RWPE1 (cell line): ENCODE data around the gene SIK1.
A peak's percentile ranks its signal among the peaks of the same experiment; 100 is the strongest.

Experiments
- CTCF ChIA-PET: fragments of 350-600 bp; sonication (Branson Sonifier 250); formaldehyde crosslinking; extraction: SDS; loops from one replicate; lab custom pipeline; 2021; lab: Yijun Ruan, JAX
- POLR2A ChIA-PET: fragments of 400-600 bp; formaldehyde crosslinking; extraction: SDS; loops from one replicate; lab custom pipeline; 2020; ENCODE audit warnings: antibody characterized with exemption; ENCODE audit not compliant: low non-redundant PET; lab: Yijun Ruan, JAX
- DNase-seq: peaks from one replicate; pipeline ENCODE4 v3.0.0; 2012; ENCODE audit warnings: low spot score
- H3K27ac ChIP-seq: fragments of 450-650 bp; 2 replicates; pipeline ENCODE4 v1.5.1; 2017
- CTCF ChIP-seq: fragments of 450-650 bp; conservative IDR thresholded peaks from 2 replicates; pipeline ENCODE4 v1.5.1; 2017; ENCODE audit warnings: low read depth, mild to moderate bottlenecking

Gene SIK1

GRCh38 chr21:43376478-43376882, 50.5 kb downstream of the SIK1 start:
- H3K27ac ChIP-seq: peak overlapping the region; percentile 90
- CTCF ChIA-PET: no interaction called here

GRCh38 chr21:43375837-43376477, 51.0 kb downstream of the SIK1 start:
- no peak for TF ChIP-seq CTCF
- no peak for DNase-seq
- POLR2A ChIA-PET: no interaction called here
- peak overlapping the region; percentile 90 for H3K27ac ChIP-seq
- CTCF ChIA-PET: no interaction called here

More at GRCh38 chr21:43376478-43376882, 50.5 kb downstream of the SIK1 start:
- DNase-seq: no peak
- POLR2A ChIA-PET: no interaction called here
- no peak for TF ChIP-seq CTCF

GRCh38 chr21:43375006-43375836, 51.7 kb downstream of the SIK1 start:
- no peak for TF ChIP-seq CTCF
- POLR2A ChIA-PET: no interaction called here
- peak overlapping the region; percentile 90 for H3K27ac ChIP-seq
- no peak for DNase-seq
- CTCF ChIA-PET: no interaction called here

- POLR2A ChIA-PET: no interaction called here
- CTCF ChIA-PET: no interaction called here
- TF ChIP-seq CTCF: no peak
- peak overlapping the region; percentile 90 for H3K27ac ChIP-seq
- no peak for DNase-seq
Measured at GRCh38 chr21:43374228-43374885, 52.6 kb downstream of the SIK1 start.

- H3K27ac ChIP-seq: peak overlapping the region; percentile 90
- ChIA-PET CTCF (no interaction called here), POLR2A (interaction anchor here (0.7 kb wide), 1 partner anchor 41 kb away, joined by 3 read pairs; no protein-coding TSS in a partner anchor)
- no peak for TF ChIP-seq CTCF
- DNase-seq: no peak
Measured at GRCh38 chr21:43373362-43374227, 53.3 kb downstream of the SIK1 start.
